Stimulated activated naive CD8-positive, alpha-beta T cell treated with anti-CD3 and anti-CD28 coated beads, Interleukin-15, amount 100 ng/mL, for 72 hours (primary cell): ENCODE measurements around the gene NDRG2.

Experiments
- ATAC-seq: fragments of 150-1000 bp; cut with Tn5 transposase; 2 replicates; pipeline ENCODE4 v1.10.0; 2021; ENCODE audit warnings: mild to moderate bottlenecking, moderate library complexity
- DNase-seq, 2 donors: peaks; one replicate each; pipeline ENCODE4 v3.0.0; 2021 to 2022
- H3K27ac Mint-ChIP-seq, 2 donors: one replicate each; pipeline ENCODE4 v1.8.0; 2022; ENCODE audit warnings: mild to moderate bottlenecking in 2 of 2, mixed read lengths in 2 of 2, moderate library complexity in 2 of 2
- H3K27me3 Mint-ChIP-seq: one replicate; pipeline ENCODE4 v1.8.0; 2022; ENCODE audit warnings: mixed read lengths
- H3K4me1 Mint-ChIP-seq: one replicate; pipeline ENCODE4 v1.8.0; 2022; ENCODE audit warnings: mild to moderate bottlenecking, mixed read lengths
- H3K4me3 Mint-ChIP-seq, 2 donors: one replicate each; pipeline ENCODE4 v1.8.0; 2022; ENCODE audit warnings: mild to moderate bottlenecking in 2 of 2, mixed read lengths in 2 of 2, moderate library complexity in 1 of 2
- H3K9me3 Mint-ChIP-seq, 2 donors: one replicate each; pipeline ENCODE4 v1.8.0; 2022; ENCODE audit warnings: mixed read lengths in 2 of 2

NDRG2 gene

GRCh38 chr14:21024585-21025370 lies at the start of gene NDRG2:
TSS of gene NDRG2 (minus strand) at chr14:21025061. CDS start at chr14:21023315, 1,746 bp downstream.
- H3K27me3 Mint-ChIP-seq, result no peaks in the 10 kb centered on the region
- no peaks in the 10 kb centered on the region for H3K9me3 Mint-ChIP-seq
- peak; percentile 57 to 61 for DNase-seq
- peak; percentile 82 for ATAC-seq
- peak within 1 kb of the TSS; percentile 67 to 74 for H3K27ac Mint-ChIP-seq
- peaks cover 33% of the 10 kb centered on the region for H3K4me1 Mint-ChIP-seq
- peak within 1 kb of the TSS; percentile 85 to 89 for H3K4me3 Mint-ChIP-seq

- DNase-seq (no peak), ATAC-seq (no peak)
- Mint-ChIP-seq H3K4me1 (peaks cover 33% of the 10 kb centered on the region), H3K27me3 (peaks cover 51% of the 10 kb centered on the region), H3K4me3 (no peak overlapping the region), H3K27ac (no peak overlapping the region), H3K9me3 (no peaks in the 10 kb centered on the region)
These were observed 49.1 kb upstream of the NDRG2 start for GRCh38 chr14:21073921-21074320.

DNA sequence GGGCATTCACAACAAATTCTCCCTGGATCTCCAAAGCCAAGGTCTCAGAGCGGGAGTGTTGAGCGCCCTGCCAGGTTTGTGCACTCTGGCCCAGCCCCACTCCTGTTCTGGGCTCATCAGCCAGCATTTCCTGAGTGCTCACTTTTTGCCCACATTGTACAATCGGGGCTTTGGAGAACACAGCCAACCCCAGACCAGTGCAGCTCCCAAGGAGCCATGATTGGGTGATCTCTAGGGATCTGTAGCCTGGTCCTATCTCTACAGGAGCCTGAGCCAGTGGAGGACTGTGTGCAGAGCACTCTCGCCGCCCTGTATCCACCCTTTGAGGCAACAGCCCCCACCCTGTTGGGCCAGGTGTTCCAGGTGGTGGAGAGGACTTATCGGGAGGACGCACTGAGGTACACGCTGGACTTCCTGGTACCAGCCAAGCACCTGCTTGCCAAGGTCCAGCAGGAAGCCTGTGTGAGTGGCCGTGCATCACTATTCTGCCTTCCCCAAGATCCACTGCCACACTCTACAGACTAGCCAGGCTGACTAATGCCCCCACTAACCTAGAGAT lies 48.0 kb upstream of the NDRG2 start:
- Mint-ChIP-seq H3K4me3 (no peak overlapping the region), H3K4me1 (peaks cover 39% of the 10 kb centered on the region), H3K27ac (no peak overlapping the region), H3K27me3 (peaks cover 62% of the 10 kb centered on the region), H3K9me3 (no peaks in the 10 kb centered on the region)
- ATAC-seq (no peak), DNase-seq (no peak)

DNA sequence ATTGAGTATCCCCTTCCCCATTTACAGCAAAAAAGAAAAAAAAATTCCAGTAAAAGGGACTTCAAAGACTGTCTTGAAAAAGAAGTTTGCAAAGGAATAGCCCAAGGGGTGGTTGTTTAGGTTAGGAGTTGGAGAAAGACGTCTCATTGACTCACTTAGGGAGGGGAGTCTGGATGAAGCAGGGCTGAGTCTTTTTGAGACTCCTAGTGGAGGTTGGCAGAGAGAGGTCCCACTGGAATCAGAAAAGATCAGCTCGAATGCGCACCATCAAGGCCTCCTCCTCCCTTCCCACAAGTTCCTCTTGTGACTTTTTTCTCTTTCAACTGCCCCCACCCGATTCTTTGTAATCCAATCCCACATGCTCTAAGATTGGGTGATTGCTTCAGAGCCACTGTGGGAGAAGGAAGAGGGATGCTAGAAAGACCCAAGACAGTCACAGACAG lies 47.2 kb upstream of the NDRG2 start:
- Mint-ChIP-seq H3K9me3 (no peaks in the 10 kb centered on the region), H3K27ac (no peak overlapping the region), H3K4me3 (peak overlapping the region in 1 of 2 donors; percentile 88), H3K27me3 (peaks cover 70% of the 10 kb centered on the region), H3K4me1 (peaks cover 39% of the 10 kb centered on the region)
- DNase-seq (no peak), ATAC-seq (no peak)

GRCh38 chr14:21071225-21072030 lies 46.6 kb upstream of the NDRG2 start:
- Mint-ChIP-seq H3K27me3 (peaks cover 76% of the 10 kb centered on the region), H3K27ac (peak overlapping the region in 1 of 2 donors; percentile 72), H3K9me3 (no peaks in the 10 kb centered on the region), H3K4me1 (peaks cover 39% of the 10 kb centered on the region), H3K4me3 (peak overlapping the region; percentile 79 to 88)
- DNase-seq, result peak; percentile 39 to 65
- peak; percentile 73 for ATAC-seq

DNA sequence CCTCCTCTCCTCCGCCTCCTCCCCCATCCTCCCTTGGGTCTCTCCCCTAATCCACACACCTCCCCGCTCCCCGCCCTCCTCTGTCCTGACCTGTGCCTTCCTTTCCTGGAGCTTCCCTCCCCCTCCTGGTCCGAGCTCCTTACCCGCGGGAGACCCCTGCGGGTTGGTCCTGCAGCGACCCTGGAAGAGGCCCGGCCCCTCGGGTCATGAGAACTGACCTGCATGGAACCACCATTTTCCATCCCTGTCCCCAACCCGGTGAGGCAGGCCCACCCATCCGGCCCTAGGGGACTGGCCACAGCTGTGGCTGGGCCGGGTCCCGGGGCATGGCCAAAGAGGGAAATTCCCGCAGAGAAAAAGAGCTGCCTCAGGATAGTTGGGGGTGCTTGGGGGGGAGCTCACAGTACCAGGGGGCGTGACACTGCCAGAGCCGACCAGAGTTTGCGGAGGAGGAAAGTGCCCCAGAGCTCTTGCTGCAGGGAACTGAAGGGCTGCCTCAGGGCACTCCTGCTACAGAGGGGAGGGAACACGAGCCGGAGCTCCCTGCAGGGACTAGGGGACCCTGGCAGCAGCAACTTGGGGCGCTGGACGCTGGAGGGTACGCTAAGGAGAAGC lies 45.9 kb upstream of the NDRG2 start:
- ATAC-seq, result peak; percentile 41
- Mint-ChIP-seq H3K4me3 (peak overlapping the region; percentile 79 to 88), H3K27ac (peak overlapping the region in 1 of 2 donors; percentile 72), H3K27me3 (peaks cover 83% of the 10 kb centered on the region), H3K4me1 (peaks cover 39% of the 10 kb centered on the region), H3K9me3 (no peaks in the 10 kb centered on the region)
- peak in 1 of 2 donors; percentile 29 for DNase-seq

DNA sequence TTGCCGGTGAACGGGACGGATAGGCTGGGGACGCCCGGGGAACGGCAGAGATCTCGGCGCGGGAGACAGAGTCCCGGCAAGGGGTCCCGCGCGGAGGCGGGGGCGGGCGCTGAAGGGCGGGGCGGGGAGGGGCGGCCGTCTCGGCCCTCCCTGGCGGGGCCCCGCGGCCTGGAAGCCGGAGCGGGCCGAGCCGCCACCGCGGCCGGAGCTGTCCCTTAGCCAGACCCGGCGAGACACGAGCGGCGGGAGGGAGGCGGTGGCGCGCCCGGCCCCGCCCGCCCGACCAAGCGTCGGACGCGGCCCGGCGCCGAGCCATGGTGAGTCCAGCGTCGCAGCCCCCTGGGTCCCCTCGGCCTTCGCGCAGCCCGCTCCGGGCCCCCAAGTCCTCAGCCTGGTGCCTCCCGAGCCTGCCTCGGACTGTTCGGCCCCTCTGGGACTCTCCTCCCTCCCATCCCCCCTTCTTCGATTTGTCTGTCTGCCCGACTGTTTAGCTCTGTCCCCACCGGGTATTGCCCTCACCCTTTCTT lies 45.3 kb upstream of the NDRG2 start, which contains the start of gene ARHGEF40:
TSS of gene ARHGEF40 (plus strand) at position 222 of the 527 bp plus-strand sequence. CDS start at position 315, 93 bp downstream.
- Mint-ChIP-seq H3K4me3 (peak within 1 kb of the TSS; percentile 79 to 88), H3K27me3 (peaks cover 89% of the 10 kb centered on the region), H3K9me3 (no peaks in the 10 kb centered on the region), H3K4me1 (peaks cover 39% of the 10 kb centered on the region), H3K27ac (peak within 1 kb of the TSS in 1 of 2 donors; percentile 72)
- ATAC-seq (peak; percentile 7), DNase-seq (peak in 1 of 2 donors; percentile 16)

DNA sequence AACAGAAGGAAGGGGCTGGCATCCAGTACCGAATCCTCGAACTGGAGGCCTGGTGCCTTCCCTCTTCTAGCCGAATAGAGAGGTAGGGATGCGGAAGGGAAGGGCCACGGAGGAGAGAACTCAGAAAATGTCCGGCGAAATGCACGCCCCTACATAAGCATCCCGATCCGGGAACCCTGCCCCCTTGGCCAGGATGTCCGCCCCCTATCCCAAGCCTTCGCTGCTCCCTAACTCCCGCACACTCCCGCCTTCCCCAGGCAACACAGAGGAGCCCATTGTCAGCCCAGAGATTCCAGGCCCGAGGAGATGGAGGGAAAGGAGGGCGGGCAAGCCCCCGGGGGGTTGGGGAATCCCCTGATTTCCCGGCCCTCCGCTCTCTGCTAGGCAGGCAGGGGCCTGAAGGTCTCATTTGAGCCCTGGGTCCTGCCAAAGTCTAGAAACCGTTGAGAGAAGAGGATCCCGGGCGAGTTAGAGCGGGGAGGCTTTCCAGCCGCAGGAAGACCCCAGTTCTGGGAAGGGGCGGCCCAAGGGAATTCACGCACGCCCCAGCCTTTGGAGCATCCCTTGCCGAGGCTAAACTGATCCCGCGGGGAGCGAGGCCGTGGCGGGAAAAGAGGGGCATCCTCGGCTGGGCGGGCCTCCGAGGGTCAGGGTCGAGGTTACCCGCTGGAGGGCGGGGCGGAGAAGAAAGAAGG lies 44.7 kb upstream of the NDRG2 start:
- peak overlapping the region; percentile 79 to 84 for H3K4me3 Mint-ChIP-seq
- no peak overlapping the region for H3K27ac Mint-ChIP-seq
- DNase-seq, result no peak
- ATAC-seq, result no peak
- no peaks in the 10 kb centered on the region for H3K9me3 Mint-ChIP-seq
- peaks cover 93% of the 10 kb centered on the region for H3K27me3 Mint-ChIP-seq
- H3K4me1 Mint-ChIP-seq, result peaks cover 39% of the 10 kb centered on the region

DNA sequence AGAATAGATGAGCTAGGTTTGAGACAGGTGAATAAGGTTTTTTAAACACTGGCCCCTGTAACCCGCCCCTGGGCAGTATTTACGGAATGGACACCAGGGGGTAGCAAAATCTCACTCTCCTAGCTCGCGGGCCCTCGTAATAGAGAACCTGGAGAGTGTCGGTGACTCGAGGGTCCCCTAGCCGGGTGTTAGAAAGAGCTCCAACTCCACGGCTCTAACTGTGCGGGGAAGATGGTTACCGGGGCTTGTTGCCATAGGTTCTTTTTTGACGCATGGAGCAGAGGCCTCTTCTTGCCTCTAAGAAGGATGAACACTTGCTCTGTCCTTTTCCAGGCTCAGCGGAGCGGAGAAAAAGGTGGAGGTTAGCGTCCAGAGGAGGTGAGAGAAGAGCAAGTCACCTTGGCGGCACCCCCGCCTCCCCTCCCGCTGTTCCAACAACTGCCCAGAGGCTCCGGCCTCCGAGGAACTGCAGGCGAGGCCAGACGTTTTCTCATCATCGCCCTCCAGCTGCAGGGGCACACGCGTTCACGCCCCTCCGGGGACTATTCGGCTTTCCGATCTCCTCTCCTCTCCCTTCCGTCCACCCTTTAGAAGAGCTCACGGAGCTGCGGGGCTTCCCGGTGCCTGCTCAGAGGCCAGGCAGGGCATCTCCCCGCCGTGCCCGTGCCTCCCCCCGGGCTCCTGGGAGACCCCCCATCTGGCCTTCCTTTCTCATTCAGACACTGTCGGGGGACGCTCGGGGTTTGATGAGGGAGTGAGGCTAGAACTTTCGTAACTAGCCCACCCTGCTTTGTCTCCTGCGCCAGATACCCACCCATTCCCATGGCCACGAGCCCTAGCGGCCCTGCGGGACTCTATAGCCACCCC lies 43.9 kb upstream of the NDRG2 start:
- H3K4me1 Mint-ChIP-seq, result peaks cover 39% of the 10 kb centered on the region
- H3K27me3 Mint-ChIP-seq, result peaks cover 93% of the 10 kb centered on the region
- H3K9me3 Mint-ChIP-seq, result no peaks in the 10 kb centered on the region
- peak; percentile 75 for ATAC-seq
- peak; percentile 52 to 66 for DNase-seq
- H3K27ac Mint-ChIP-seq, result no peak overlapping the region
- peak overlapping the region; percentile 79 to 84 for H3K4me3 Mint-ChIP-seq

DNA sequence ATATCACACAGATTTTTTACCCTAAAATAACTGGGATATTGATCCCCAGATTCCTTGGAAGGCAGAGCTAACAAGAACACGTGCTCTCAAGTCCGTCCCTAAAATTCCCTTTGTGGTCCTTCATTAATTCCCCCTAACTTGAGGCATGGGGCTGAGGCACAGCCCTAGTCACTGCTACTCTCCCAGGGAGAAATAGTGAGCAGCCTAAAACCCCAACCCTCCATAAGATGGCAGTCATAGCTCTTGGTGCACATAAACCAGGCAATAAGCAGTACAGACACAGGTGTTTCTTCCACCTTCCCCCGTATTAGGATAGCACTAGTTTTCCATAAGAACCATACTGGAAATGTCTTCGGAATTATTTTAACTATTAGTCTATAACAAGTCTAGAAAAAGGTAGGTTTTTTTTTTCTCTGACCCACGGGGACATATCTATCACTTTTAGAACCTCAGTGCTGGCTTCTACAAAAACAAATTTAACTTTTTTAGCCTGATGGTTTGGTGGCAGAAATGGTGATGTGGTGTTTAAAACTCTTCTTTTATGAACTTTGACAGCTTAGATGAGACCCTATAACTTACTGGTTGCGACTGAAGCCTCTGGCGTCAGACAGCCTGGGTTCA lies 42.1 kb upstream of the NDRG2 start:
- Mint-ChIP-seq H3K4me1 (peaks cover 34% of the 10 kb centered on the region), H3K4me3 (no peak overlapping the region), H3K9me3 (no peaks in the 10 kb centered on the region), H3K27me3 (peaks cover 88% of the 10 kb centered on the region), H3K27ac (no peak overlapping the region)
- ATAC-seq (no peak), DNase-seq (no peak)

- DNase-seq (no peak), ATAC-seq (no peak)
- Mint-ChIP-seq H3K9me3 (no peaks in the 10 kb centered on the region), H3K27me3 (peaks cover 71% of the 10 kb centered on the region), H3K4me1 (peaks cover 1% of the 10 kb centered on the region), H3K27ac (no peak overlapping the region), H3K4me3 (no peak overlapping the region)
These were observed 38.6 kb upstream of the NDRG2 start for GRCh38 chr14:21063479-21063878.

- H3K27me3 Mint-ChIP-seq, result peaks cover 49% of the 10 kb centered on the region
- DNase-seq (no peak), ATAC-seq (no peak)
- H3K4me1 Mint-ChIP-seq, result no peaks in the 10 kb centered on the region
- H3K27ac Mint-ChIP-seq, result no peak overlapping the region
- H3K9me3 Mint-ChIP-seq, result no peaks in the 10 kb centered on the region
- H3K4me3 Mint-ChIP-seq, result no peak overlapping the region
These were observed 36.4 kb upstream of the NDRG2 start for GRCh38 chr14:21061347-21061668.

GRCh38 chr14:21060614-21061346 lies 35.9 kb upstream of the NDRG2 start:
- Mint-ChIP-seq H3K27me3 (peaks cover 44% of the 10 kb centered on the region), H3K4me1 (no peaks in the 10 kb centered on the region), H3K27ac (no peak overlapping the region), H3K9me3 (no peaks in the 10 kb centered on the region), H3K4me3 (no peak overlapping the region)
- ATAC-seq, result no peak
- DNase-seq, result no peak
